PC-3 (cell line): ENCODE results near the gene HSPA9. TPM values are rescaled to one million over a fixed set of nuclear protein-coding genes. Genes with fewer than 3 reads are reported as not detected.

ENCODE experiments used
- ATAC-seq: fragments of 200-7000 bp; cut with Tn5 transposase; 2 replicates; pipeline ENCODE4 v1.9.1; 2020; ENCODE audit warnings: mild to moderate bottlenecking, moderate library complexity
- BruUV-seq: library from RNA; stranded (reverse); fragments of 400-500 nt; replicated peaks from 2 replicates; lab custom pipeline; 2021; lab: Mats Ljungman, UMichigan
- CTCF ChIA-PET: fragments of 300-600 bp; sonication (Branson Sonifier 250); formaldehyde crosslinking; loops from one replicate; lab custom pipeline; 2022; ENCODE audit warnings: antibody characterized with exemption; lab: Charles Lee
- POLR2A ChIA-PET: fragments of 300-600 bp; sonication (Branson Sonifier 250); formaldehyde crosslinking; loops from one replicate; lab custom pipeline; 2022; ENCODE audit warnings: antibody characterized with exemption; ENCODE audit not compliant: unreplicated experiment; lab: Charles Lee
- DNase-seq: peaks from one replicate; pipeline ENCODE4 v3.0.0-alpha.2; 2015
- H2AFZ ChIP-seq: fragments of 300-600 bp; sonication (generic); 2 replicates; pipeline ENCODE4 v1.6.0; 2016; ENCODE audit warnings: antibody characterized with exemption, low read length
- H3F3A ChIP-seq: fragments of 300-600 bp; sonication (generic); one replicate; pipeline ENCODE4 v1.6.0; 2017; ENCODE audit warnings: antibody characterized with exemption, low read length, control low read depth, mild to moderate bottlenecking; ENCODE audit not compliant: unreplicated experiment
- H3K27ac ChIP-seq: fragments of 300-600 bp; sonication (generic); 2 replicates; pipeline ENCODE4 v1.5.1; 2016; ENCODE audit warnings: mild to moderate bottlenecking, low read length
- H3K27me3 ChIP-seq: fragments of 300-600 bp; sonication (generic); 2 replicates; pipeline ENCODE4 v1.6.1; 2016; ENCODE audit warnings: low read length, mixed read lengths
- H3K36me3 ChIP-seq: fragments of 300-600 bp; sonication (generic); 2 replicates; pipeline ENCODE4 v1.6.1; 2016; ENCODE audit warnings: low read depth, mixed run types, low read length, mixed read lengths
- H3K4me1 ChIP-seq: fragments of 300-600 bp; sonication (generic); 2 replicates; pipeline ENCODE4 v1.5.1; 2016; ENCODE audit warnings: low read length; ENCODE audit not compliant: insufficient read depth
- H3K4me2 ChIP-seq: fragments of 300-600 bp; sonication (generic); 2 replicates; pipeline ENCODE4 v1.6.0; 2016; ENCODE audit warnings: low read length
- H3K4me3 ChIP-seq: fragments of 300-600 bp; sonication (generic); 2 replicates; pipeline ENCODE4 v1.5.1; 2016; ENCODE audit warnings: mild to moderate bottlenecking, low read length, mixed read lengths
- H3K79me2 ChIP-seq: fragments of 300-600 bp; sonication (generic); 2 replicates; pipeline ENCODE4 v1.6.1; 2017; ENCODE audit warnings: low read length, mixed read lengths
- H3K9ac ChIP-seq: fragments of 300-600 bp; sonication (generic); 2 replicates; pipeline ENCODE4 v1.6.0; 2016; ENCODE audit warnings: mild to moderate bottlenecking, low read length
- H3K9me2 ChIP-seq: fragments of 300-600 bp; sonication (generic); replicated peaks from 2 replicates; pipeline ENCODE4 v1.6.1; 2016; ENCODE audit warnings: mixed run types, low read length, mixed read lengths
- H3K9me3 ChIP-seq: fragments of 300-600 bp; sonication (generic); 2 replicates; pipeline ENCODE4 v1.6.1; 2016; ENCODE audit warnings: low read length, mixed read lengths
- H4K20me1 ChIP-seq: fragments of 300-600 bp; sonication (generic); 2 replicates; pipeline ENCODE4 v1.6.1; 2016; ENCODE audit warnings: low read length, mixed read lengths
- EZH2 ChIP-seq: fragments of 300-600 bp; sonication (generic); IDR thresholded peaks from one replicate; pipeline ENCODE4 v1.6.1; 2017; ENCODE audit warnings: antibody characterized with exemption, mild to moderate bottlenecking, low read length; ENCODE audit not compliant: unreplicated experiment
- EZH2phosphoT487 ChIP-seq: fragments of 300-600 bp; sonication (generic); IDR thresholded peaks from 2 replicates; pipeline ENCODE4 v1.6.1; 2018; ENCODE audit warnings: mild to moderate bottlenecking, antibody characterized with exemption, low read length, borderline replicate concordance
- intact Hi-C: fragments of 100-400 bp; cut with micrococcal nuclease; formaldehyde crosslinking; loops from 2 replicates; pipeline ENCODE4 v1.9.0; 2023
- total RNA-seq: library from RNA; depleted of rRNA; stranded (reverse); fragments of >200 nt; gene quantifications from 2 replicates; pipeline ENCODE4 v1.2.3, GENCODE V29; 2014
- TF ChIP-seq, protein P1 (sequence below): fragments of 300-600 bp; sonication (generic); conservative IDR thresholded peaks from 2 replicates; pipeline ENCODE4 v1.5.1; 2017; ENCODE audit warnings: antibody characterized with exemption, low read depth, mild to moderate bottlenecking, low read length

HSPA9 gene
- total RNA-seq, 1 experiment from 2014 or later: 432 TPM

DNA sequence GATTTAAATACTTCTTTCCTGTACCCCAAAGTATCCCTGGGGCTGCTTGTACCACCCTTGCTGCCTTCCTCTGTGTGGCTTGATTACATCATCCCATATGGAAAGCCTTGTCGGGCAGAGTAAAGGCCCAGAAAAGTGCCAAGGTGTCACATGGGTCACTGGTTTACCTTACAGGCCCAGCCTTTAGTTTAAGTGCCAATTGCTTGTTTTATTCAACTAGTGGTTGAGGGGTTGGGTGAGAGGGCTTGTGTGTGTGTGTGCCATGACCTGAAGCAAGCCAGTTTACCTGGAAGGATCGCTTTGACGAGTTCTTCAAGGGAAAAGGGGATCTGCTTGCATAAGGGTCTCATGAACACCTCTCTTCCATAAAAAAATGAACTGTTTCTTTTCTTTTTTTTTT, 7.8 kb upstream of the HSPA9 start:
- H3K9ac ChIP-seq: no peak overlapping the region
- H3F3A ChIP-seq: no peaks in the 10 kb centered on the region
- no peak overlapping the region for H3K4me2 ChIP-seq
- intact Hi-C loops: no loop called here
- no TSS peak for BruUV-seq
- CTCF ChIA-PET: no interaction called here
- H3K27ac ChIP-seq: no peak overlapping the region
- no peaks in the 10 kb centered on the region for H3K4me1 ChIP-seq
- no peaks in the 10 kb centered on the region for H3K79me2 ChIP-seq
- H3K36me3 ChIP-seq: no peaks in the 10 kb centered on the region
- no peak for TF ChIP-seq EZH2
- TF ChIP-seq EZH2phosphoT487: no peak
- TF ChIP-seq, protein P1, sequence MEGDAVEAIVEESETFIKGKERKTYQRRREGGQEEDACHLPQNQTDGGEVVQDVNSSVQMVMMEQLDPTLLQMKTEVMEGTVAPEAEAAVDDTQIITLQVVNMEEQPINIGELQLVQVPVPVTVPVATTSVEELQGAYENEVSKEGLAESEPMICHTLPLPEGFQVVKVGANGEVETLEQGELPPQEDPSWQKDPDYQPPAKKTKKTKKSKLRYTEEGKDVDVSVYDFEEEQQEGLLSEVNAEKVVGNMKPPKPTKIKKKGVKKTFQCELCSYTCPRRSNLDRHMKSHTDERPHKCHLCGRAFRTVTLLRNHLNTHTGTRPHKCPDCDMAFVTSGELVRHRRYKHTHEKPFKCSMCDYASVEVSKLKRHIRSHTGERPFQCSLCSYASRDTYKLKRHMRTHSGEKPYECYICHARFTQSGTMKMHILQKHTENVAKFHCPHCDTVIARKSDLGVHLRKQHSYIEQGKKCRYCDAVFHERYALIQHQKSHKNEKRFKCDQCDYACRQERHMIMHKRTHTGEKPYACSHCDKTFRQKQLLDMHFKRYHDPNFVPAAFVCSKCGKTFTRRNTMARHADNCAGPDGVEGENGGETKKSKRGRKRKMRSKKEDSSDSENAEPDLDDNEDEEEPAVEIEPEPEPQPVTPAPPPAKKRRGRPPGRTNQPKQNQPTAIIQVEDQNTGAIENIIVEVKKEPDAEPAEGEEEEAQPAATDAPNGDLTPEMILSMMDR: no peak
- POLR2A ChIA-PET: no interaction called here
- no peaks in the 10 kb centered on the region for H3K9me3 ChIP-seq
- no peak overlapping the region for H3K4me3 ChIP-seq
- H4K20me1 ChIP-seq: no peaks in the 10 kb centered on the region
- H2AFZ ChIP-seq: no peak overlapping the region
- ATAC-seq (no peak), DNase-seq (no peak)
- no peaks in the 10 kb centered on the region for H3K27me3 ChIP-seq
- H3K9me2 ChIP-seq: no peaks in the 10 kb centered on the region

DNA sequence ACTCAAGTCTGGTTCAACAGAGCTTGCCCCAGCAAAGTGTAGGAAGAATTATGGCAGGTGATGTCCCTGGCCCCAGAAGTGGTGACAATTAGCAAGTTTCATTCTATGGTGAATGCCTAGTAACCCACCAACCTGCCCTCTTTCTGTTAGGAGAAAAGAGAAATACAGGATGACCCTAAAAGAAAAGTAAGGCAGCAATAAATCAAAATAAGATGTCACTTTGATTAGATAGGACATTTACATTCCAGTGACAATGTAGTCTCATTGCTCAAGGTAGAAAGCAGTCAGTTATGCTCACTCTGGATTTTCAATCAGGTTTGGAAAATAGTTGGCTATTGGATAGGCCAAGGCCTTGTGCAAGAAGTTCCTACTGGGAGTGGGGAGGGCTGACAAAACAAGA, 5.6 kb upstream of the HSPA9 start:
- no peak overlapping the region for H3K4me3 ChIP-seq
- H4K20me1 ChIP-seq: no peaks in the 10 kb centered on the region
- H2AFZ ChIP-seq: no peak overlapping the region
- ChIA-PET CTCF (interaction anchor here (0.6 kb wide), 1 partner anchor 72 kb away, joined by 3 read pairs; no protein-coding TSS in a partner anchor), POLR2A (no interaction called here)
- no peak overlapping the region for H3K9ac ChIP-seq
- H3K36me3 ChIP-seq: no peaks in the 10 kb centered on the region
- H3F3A ChIP-seq: no peaks in the 10 kb centered on the region
- H3K9me2 ChIP-seq: no peaks in the 10 kb centered on the region
- no peaks in the 10 kb centered on the region for H3K9me3 ChIP-seq
- intact Hi-C loops: no loop called here
- no peak overlapping the region for H3K27ac ChIP-seq
- peaks cover 3% of the 10 kb centered on the region; the same call in 1 of the 2 replicates for H3K4me1 ChIP-seq
- no peak overlapping the region for H3K4me2 ChIP-seq
- H3K79me2 ChIP-seq: no peaks in the 10 kb centered on the region
- no TSS peak for BruUV-seq
- ATAC-seq (no peak), DNase-seq (no peak)
- TF ChIP-seq EZH2phosphoT487: no peak
- no peaks in the 10 kb centered on the region for H3K27me3 ChIP-seq

DNA sequence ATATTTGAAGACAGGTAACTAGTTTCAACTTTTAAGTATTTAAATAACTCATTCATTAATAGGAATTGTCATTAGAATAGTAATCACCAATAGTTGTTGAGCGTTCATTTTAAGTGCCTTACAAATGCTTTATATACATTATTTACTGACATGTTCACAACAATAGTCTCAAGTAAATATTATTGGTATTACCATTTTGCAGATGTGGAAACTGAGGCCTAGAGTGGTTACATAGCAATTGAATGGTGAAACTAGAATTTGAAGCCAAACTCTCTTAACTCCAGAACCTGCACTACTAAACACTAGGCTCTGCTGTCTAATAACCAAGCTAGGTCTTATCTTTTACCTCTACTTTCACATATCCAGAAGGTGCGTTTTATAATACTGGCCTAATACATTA, 4.8 kb upstream of the HSPA9 start:
- ChIA-PET CTCF (interaction anchor here (0.7 to 1.2 kb wide), 2 partner anchors 69 to 682 kb away, joined by 3 to 8 read pairs; no protein-coding TSS in a partner anchor), POLR2A (no interaction called here)
- BruUV-seq: no TSS peak
- H3K27ac ChIP-seq: no peak overlapping the region
- H3K9ac ChIP-seq: no peak overlapping the region
- H3K9me3 ChIP-seq: no peaks in the 10 kb centered on the region
- H3F3A ChIP-seq: no peaks in the 10 kb centered on the region
- no peak for TF ChIP-seq EZH2
- TF ChIP-seq, protein P1: no peak
- no peak for TF ChIP-seq EZH2phosphoT487
- peaks cover 3% of the 10 kb centered on the region; the same call in 1 of the 2 replicates for H3K4me1 ChIP-seq
- H3K4me3 ChIP-seq: no peak overlapping the region
- intact Hi-C loops: no loop called here
- ATAC-seq (no peak), DNase-seq (no peak)
- no peak overlapping the region for H3K4me2 ChIP-seq
- no peaks in the 10 kb centered on the region for H4K20me1 ChIP-seq
- H3K79me2 ChIP-seq: peaks cover 3% of the 10 kb centered on the region
- H3K27me3 ChIP-seq: no peaks in the 10 kb centered on the region
- no peak overlapping the region for H2AFZ ChIP-seq
- no peaks in the 10 kb centered on the region for H3K9me2 ChIP-seq
- H3K36me3 ChIP-seq: no peaks in the 10 kb centered on the region
